OCI-LY3 (cell line): ENCODE results near the gene CHAF1A.

ENCODE experiments used
- H2AFZ ChIP-seq: fragments of 200-600, 300-600 bp; shearing (Covaris generic); 2 replicates; pipeline ENCODE4 v1.6.0; 2014; ENCODE audit warnings: antibody characterized with exemption, low read depth, low read length
- H3K27ac ChIP-seq: fragments of 200-600, 300-600 bp; sonication (generic); 2 replicates; pipeline ENCODE4 v1.5.1; 2014; ENCODE audit warnings: mild to moderate bottlenecking, low read length, moderate library complexity, mixed read lengths
- H3K27me3 ChIP-seq: fragments of 200-600, 300-600 bp; sonication (generic); 2 replicates; pipeline ENCODE4 v1.6.1; 2014; ENCODE audit warnings: low read depth, low read length, mixed read lengths
- H3K36me3 ChIP-seq: fragments of 200-600, 300-600 bp; sonication (generic); replicated peaks from 2 replicates; pipeline ENCODE3; 2014; ENCODE audit warnings: low read depth, low read length, mixed read lengths
- H3K4me1 ChIP-seq: fragments of 300-600, 200-600 bp; sonication (generic); 2 replicates; pipeline ENCODE4 v1.6.1; 2014; ENCODE audit warnings: low read length, mixed read lengths
- H3K4me2 ChIP-seq: fragments of 200-600, 300-600 bp; sonication (generic); 2 replicates; pipeline ENCODE4 v1.6.1; 2014; ENCODE audit warnings: low read length, mixed read lengths
- H3K4me3 ChIP-seq: fragments of 300-600, 200-600 bp; sonication (generic); 2 replicates; pipeline ENCODE4 v1.5.1; 2014; ENCODE audit warnings: antibody characterized with exemption, mild to moderate bottlenecking, low read length, moderate library complexity
- H3K79me2 ChIP-seq: fragments of 300-600, 200-600 bp; shearing (Covaris generic); 2 replicates; pipeline ENCODE4 v1.6.1; 2014; ENCODE audit warnings: mild to moderate bottlenecking, low read length, mixed read lengths
- H3K9ac ChIP-seq: fragments of 300-600, 200-600 bp; shearing (Covaris generic); 2 replicates; pipeline ENCODE4 v1.6.0; 2014; ENCODE audit warnings: mild to moderate bottlenecking, low read length, moderate library complexity
- H3K9me3 ChIP-seq: fragments of 200-600, 300-600 bp; shearing (Covaris generic); 2 replicates; pipeline ENCODE4 v1.6.1; 2014; ENCODE audit warnings: low read length, mixed read lengths; ENCODE audit not compliant: insufficient read depth
- H4K20me1 ChIP-seq: fragments of 200-600, 300-600 bp; sonication (generic); 2 replicates; pipeline ENCODE4 v1.6.1; 2016; ENCODE audit warnings: low read length, mixed read lengths; ENCODE audit not compliant: insufficient read depth
- EZH2phosphoT487 ChIP-seq: fragments of 200-600 bp; shearing (Covaris generic); IDR thresholded peaks from 2 replicates; pipeline ENCODE4 v1.6.1; 2018; ENCODE audit warnings: antibody characterized with exemption, mixed run types, low read depth
- TF ChIP-seq, protein P1 (sequence below): fragments of 200-600, 300-600 bp; sonication (generic); IDR thresholded peaks from 2 replicates; pipeline ENCODE4 v1.5.1; 2014; ENCODE audit warnings: antibody characterized with exemption, low read length, low read depth

CHAF1A gene

DNA sequence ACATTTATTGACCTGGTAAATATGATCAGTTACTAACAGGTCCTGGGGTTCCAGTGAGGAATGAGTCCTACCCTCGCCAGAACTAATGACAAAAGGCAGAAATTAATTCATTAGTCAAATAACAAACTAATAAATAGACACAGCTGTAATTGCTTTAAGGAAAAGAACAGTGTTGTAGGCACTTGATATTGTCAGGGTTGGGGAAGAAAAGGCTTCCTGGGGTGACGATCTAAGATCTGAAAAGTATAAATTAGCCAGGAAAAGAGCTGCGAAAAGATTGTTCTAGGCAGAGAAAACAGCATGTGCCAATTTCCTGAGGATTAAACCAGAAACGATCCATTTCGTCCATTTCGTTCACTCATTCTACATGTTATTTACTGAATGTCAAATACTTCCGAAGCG is 670 bp upstream of the CHAF1A start:
- Histone ChIP-seq H4K20me1 (peaks cover 64% of the 10 kb centered on the region), H3K4me2 (peak overlapping the region; percentile 74), H3K4me3 (peak overlapping the region; percentile 76), H3K27me3 (no peaks in the 10 kb centered on the region), H3K79me2 (peaks cover 79% of the 10 kb centered on the region), H3K9ac (peak overlapping the region; percentile 60), H3K4me1 (peaks cover 33% of the 10 kb centered on the region), H3K9me3 (no peaks in the 10 kb centered on the region), H3K27ac (peak overlapping the region; percentile 28), H2AFZ (peak overlapping the region; percentile 49; the same call in 1 of the 2 replicates), H3K36me3 (peaks cover 35% of the 10 kb centered on the region)
- TF ChIP-seq, protein P1, sequence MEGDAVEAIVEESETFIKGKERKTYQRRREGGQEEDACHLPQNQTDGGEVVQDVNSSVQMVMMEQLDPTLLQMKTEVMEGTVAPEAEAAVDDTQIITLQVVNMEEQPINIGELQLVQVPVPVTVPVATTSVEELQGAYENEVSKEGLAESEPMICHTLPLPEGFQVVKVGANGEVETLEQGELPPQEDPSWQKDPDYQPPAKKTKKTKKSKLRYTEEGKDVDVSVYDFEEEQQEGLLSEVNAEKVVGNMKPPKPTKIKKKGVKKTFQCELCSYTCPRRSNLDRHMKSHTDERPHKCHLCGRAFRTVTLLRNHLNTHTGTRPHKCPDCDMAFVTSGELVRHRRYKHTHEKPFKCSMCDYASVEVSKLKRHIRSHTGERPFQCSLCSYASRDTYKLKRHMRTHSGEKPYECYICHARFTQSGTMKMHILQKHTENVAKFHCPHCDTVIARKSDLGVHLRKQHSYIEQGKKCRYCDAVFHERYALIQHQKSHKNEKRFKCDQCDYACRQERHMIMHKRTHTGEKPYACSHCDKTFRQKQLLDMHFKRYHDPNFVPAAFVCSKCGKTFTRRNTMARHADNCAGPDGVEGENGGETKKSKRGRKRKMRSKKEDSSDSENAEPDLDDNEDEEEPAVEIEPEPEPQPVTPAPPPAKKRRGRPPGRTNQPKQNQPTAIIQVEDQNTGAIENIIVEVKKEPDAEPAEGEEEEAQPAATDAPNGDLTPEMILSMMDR, result no peak
- TF ChIP-seq EZH2phosphoT487, result no peak

DNA sequence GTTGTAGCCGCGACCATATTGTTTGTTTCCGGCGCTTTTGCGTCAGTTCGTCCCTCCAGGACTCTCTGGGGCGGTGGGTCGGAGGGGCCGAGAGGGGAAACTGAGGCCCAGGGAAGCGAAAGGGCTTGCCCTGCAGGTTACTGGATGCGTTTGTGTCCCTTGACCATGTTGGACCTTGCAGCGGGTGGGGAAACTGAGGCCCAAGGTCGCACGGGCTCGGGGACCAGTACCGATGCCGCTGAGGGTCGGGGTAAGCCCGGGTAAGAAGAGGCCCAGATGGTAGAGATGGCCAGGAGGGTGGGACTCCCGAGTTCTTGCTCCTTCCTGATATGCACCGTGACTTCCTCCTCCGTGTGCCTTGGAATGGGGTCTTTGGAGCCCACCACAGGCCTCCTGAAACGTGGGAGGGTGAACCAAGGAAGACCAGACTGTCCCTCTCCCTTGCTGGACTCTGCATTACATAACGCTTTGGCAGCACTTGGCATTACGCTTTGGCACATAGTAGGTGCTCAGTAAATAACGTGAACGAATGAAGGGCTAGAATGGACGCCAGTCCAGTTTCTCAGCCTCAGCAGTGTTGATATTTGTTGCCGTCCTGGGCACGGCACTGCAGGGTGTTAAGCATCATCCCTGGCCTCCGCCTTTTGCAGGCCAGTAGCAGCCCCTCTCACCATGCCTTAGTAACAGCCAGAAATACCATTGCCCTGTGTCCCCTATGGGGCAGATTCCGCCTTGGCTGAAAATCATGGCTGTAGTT is 743 bp downstream of the CHAF1A start:
- peaks cover 58% of the 10 kb centered on the region for H4K20me1 ChIP-seq
- peak overlapping the region; percentile 98 for H3K4me3 ChIP-seq
- no peaks in the 10 kb centered on the region for H3K9me3 ChIP-seq
- peaks cover 30% of the 10 kb centered on the region for H3K36me3 ChIP-seq
- H3K4me2 ChIP-seq, result peak overlapping the region; percentile 82
- no peak overlapping the region for H2AFZ ChIP-seq
- no peaks in the 10 kb centered on the region for H3K27me3 ChIP-seq
- H3K79me2 ChIP-seq, result peaks cover 79% of the 10 kb centered on the region
- H3K4me1 ChIP-seq, result peaks cover 33% of the 10 kb centered on the region
- H3K9ac ChIP-seq, result peak overlapping the region; percentile 98
- TF ChIP-seq EZH2phosphoT487, result no peak
- TF ChIP-seq, protein P1, result no peak
- peak overlapping the region; percentile 63 for H3K27ac ChIP-seq

DNA sequence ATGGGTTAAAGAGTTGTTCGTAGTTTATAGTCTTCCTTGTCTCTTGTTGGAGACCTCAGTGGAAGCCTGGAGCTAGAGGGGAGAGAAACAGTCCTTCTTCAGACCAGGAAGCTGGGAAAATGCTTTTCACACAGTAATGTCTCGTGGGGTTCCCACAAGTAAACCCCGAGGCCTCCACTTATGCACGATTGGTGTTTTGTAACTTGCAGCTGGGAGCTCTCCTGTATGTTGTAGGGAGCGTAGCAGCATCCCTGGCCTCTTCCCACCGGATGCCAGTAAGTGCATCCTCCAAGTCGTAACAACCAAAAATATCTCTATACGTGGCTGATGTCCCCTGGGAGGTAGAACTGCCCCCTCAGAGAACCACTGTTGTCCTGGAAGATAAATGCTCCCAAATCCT is 3.5 kb downstream of the CHAF1A start:
- Histone ChIP-seq H4K20me1 (peaks cover 61% of the 10 kb centered on the region), H3K9ac (no peak overlapping the region), H2AFZ (no peak overlapping the region), H3K9me3 (no peaks in the 10 kb centered on the region), H3K36me3 (peaks cover 46% of the 10 kb centered on the region), H3K27ac (no peak overlapping the region), H3K27me3 (no peaks in the 10 kb centered on the region), H3K4me2 (no peak overlapping the region), H3K4me1 (peaks cover 24% of the 10 kb centered on the region), H3K79me2 (peaks cover 84% of the 10 kb centered on the region), H3K4me3 (no peak overlapping the region)
- TF ChIP-seq EZH2phosphoT487, result no peak
- TF ChIP-seq, protein P1, result no peak

DNA sequence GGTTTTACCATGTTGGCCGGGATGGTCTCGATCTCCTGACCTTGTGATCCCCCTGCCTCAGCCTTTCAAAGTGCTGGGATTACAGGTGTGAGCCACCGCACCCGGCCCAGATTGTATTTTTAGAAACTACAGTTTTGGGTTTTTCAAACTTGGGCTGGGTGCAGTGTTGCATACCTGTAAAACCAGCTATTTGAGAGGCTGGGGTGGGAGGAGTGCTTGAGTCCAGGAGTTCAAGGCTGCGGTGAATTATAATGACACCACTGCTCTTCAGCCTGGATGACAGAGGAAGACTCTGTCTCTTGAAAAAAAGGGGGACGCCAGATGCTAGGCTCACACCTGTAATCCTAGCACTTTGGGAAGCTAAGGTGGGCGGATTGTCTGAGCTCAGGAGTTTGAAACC is 4.2 kb downstream of the CHAF1A start:
- H3K9ac ChIP-seq, result no peak overlapping the region
- no peak for TF ChIP-seq EZH2phosphoT487
- TF ChIP-seq, protein P1, result no peak
- H3K4me1 ChIP-seq, result peaks cover 18% of the 10 kb centered on the region
- H2AFZ ChIP-seq, result no peak overlapping the region
- H4K20me1 ChIP-seq, result peaks cover 62% of the 10 kb centered on the region
- no peaks in the 10 kb centered on the region for H3K27me3 ChIP-seq
- H3K4me3 ChIP-seq, result no peak overlapping the region
- H3K36me3 ChIP-seq, result peaks cover 47% of the 10 kb centered on the region
- H3K4me2 ChIP-seq, result no peak overlapping the region
- H3K9me3 ChIP-seq, result no peaks in the 10 kb centered on the region
- no peak overlapping the region for H3K27ac ChIP-seq
- H3K79me2 ChIP-seq, result peaks cover 91% of the 10 kb centered on the region
